AML-193 (cell line): Measurements from ENCODE around the gene CYP11A1.

Experiments
- DNase-seq, 2 experiments: peaks; one replicate each; lab custom pipeline; 2025; lab: John Stamatoyannopoulos, UW

Gene CYP11A1

GRCh38 chr15:74388363-74388951, 21.0 kb upstream of the CYP11A1 start:
- no peak for DNase-seq

DNA sequence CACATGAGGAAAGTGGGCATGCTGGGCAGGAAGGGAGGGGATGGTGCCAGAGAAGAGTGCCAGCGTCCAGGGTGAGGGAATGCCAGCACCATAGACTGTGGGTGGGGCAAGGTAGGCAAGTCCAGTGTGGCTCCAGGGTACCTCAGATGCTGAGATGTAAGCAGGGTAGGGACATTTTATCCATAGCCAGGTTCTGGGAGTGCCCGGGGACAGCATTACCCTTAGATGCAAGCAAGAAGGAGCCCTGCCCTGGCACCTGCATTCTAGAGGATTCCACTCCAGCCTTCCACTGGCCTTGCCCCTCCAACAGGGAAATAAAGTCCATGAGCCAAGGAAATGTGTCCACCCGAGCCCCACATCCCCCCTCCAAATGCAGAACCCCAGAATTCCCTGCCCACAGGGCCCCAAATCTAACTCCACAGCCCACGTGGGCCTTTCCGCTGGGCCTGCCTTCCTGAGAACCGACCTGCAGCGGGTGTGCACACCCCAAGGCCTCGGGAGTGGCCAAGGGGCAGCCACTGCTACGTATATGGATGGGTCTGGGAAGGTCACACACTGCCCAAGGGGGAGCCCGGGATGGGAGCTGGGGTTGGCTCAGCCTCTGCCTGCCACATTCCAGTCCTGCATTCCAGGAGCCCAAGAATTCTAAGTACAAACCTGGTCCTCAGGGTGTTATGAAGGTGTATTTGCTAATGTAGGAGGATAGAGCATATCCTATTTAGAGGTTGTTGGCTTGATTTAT, 20.3 kb upstream of the CYP11A1 start:
- DNase-seq: no peak

DNA sequence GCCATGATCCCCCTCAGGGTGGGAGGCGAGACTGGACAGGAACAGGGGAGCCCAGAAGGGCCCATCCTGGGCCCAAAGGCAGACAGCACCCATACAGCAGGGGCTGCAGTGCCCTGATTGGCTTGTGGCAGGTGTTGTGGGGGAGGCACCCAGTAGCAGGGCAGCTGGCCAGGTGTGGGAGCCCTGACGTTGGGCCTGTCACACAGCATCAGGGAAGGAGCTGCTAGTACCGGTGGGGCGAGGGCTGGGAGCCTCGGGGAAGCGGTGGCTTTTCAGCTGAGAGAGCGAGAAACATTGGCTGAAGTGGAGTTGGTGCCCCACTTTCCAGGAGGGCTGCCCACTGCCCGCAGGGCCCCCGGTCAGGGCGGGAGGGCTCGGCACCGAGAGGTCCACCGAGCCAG, 19.7 kb upstream of the CYP11A1 start:
- DNase-seq: no peak

DNA sequence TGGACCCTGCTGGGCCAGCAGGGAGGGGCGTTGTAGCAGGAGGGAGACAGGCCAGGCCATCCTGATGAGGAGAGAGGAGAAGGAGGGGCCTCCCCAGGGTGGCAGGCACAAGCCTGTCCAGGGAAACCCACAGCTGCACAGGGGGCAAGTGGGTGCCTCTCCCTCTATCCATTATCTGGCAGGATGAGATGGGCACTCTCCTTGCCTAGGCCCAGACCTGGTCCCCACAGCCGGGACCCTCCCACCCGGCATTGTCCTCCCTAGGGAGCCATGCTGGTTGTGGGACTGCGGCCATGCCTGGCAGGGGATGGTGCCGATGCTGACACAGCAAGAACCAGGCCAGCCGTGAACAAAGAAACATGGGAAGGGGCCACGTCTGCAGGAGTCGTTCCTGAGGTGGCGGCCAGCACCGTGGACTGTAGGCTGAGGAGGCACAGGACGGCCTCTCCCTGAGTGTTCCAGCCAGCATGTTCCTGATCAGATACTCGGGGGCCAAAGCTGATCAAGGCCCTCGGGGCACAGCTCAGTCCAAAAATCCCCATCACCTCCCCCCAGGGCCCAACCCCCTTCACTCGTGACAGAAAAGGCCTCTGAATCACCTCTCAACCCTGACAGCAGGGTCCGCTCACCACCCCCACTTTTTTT, 19.2 kb upstream of the CYP11A1 start:
- no peak for DNase-seq

DNA sequence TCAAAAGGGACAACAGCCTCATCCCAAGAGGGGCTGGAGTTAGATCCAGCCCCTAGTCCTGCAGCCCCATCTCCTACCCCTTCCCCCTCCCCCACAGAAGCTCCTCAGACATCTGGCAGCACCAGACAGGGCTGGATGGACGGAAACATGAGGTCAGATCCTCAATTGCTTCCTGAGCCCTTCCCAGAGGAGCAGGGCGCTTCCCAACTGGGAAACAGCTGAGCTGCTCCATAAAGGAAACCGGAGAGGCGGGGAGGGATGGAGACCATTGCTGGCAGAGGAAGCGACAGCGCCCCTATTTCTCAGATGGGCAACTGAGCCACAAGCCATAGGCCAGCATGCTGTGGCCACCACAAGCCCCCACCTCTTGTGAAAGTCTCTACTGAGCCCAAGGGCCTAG, 18.3 kb upstream of the CYP11A1 start:
- no peak for DNase-seq

DNA sequence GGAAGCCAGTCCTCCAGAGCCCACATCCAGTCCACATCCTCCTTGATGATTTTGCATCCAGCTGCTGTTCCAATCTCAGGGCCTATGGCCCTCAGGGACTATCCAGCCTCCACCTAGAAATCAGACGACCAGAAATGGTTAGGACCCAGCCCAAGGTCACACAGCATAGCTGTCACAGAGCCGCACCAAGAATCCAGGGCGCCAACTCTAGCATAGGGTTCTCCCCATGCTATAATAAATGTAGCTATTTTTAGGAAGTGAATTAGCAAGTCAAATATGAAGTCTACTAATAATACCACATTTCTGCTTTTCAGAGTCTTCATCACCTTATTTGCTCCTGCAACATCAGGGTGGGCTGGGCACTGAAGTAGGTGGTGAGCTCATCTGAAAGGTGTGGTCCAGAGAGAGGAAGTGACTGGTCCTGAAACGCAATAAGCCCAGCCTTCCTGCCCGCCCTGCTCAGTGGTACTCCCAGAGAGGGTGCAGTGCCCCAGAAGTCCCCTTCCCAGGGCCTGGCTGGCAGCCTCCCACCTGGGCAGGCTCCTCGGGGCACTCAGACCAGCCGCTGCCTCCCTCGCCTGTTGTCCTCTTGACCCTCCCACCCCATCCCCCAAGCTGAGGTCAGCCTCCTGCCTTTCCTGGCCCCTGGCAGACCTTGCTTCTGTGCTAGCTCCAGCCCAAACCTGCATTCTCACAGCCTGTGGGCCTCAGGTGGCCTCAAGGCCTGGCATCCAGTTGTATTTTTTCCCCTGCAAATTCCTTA, 17.6 kb upstream of the CYP11A1 start:
- no peak for DNase-seq

- no peak for DNase-seq
Observed at GRCh38 chr15:74384566-74384880, 17.1 kb upstream of the CYP11A1 start.

DNA sequence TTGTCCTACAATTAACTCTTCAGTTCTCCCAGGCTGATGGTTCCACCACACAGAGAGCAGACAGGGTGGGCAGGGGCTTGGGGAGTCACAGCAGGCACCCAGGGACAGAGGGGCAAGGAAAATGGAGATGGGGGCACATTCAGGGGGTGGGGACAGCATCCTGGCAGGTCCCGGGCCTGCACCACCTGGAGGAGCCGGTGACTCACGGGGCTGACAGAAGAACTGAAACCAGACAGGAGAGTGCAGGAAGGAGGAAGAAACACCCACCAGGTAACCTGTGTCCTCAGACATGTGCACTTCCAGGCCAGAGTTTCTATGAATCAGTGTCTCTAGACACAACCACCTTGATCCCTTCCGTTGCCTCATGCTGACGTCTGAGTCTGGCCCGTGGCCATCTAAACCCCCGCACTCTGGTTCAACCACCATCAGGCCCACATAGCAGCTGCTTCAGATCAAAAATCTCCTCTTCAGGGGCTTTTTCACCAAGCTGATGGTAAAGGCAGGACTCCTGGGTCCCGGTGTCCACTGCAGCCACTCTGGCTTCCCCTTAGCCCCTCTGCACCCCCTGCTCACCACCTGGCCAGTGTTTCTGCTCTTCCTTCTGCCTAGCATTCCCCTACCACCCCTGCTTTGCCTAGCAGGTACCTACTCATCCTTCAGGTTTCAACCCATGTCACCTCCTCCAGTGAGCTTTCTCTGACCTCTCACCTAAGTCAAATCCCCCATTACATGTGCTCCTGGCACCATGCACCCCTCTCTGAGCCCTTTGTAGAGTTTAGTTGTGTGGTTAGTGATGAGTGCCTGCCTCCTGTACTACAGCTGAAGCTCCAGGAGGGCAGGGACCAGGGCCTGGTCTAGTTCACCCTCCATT, 16.5 kb upstream of the CYP11A1 start:
- DNase-seq: no peak

DNA sequence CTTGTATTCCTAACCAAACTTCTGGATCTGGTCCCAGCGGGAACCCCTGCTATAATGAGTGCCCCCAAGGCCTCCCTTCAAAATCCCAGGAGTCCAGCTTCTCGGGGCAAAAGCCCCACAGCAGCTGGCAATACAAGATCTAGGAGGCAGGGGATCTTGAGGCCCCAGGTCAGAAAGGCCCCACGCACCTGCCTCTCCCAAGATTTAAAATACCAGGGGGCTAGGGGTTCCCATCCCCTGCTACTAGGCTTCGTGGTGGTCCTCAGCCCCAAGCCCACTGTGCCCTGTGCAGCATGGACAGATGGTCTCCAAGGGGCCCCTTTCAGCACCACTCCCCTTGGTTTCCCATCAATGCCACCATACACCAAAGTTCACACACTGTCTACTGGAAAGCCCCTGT, 15.8 kb upstream of the CYP11A1 start:
- DNase-seq: no peak

DNA sequence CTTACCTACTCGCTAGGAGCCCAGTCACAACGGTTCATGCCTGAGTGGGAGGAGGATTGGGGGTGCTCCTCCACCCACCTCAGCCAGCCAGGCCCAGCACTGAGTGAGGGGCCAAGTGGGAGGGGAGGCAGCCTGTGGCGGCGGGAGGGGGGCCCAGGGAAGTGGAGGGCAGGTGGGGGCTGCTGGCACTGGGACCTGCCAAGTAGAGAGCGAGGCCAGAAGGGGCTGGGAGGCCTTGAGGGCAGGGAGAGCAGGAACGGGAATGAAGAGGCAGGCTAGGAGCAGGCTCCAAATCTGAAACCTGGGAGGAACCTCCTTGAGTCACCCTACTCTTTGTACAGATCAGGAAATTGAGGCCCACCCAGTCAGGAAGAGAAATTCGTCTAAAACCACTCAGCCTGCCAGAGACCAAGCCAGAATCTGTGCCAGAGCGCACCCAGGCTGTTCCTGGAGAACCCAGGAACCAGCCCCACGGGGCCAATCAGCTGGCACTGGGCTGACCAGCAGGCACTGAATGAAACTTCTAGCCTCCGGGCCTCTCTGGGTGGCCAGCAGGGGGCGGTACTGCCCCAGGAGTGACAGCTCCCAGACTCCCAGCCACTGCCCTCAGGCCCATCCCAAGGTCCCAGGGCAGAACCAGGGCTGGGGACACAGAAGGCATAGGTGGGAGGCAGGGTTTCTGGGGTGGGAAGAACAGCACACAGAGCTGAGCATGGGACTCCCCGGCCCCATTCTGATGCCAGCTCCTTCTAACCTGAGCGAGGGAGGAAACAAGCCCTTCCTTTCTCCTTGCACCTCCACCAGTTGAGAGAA, 14.8 kb upstream of the CYP11A1 start:
- DNase-seq: peak; percentile 61

GRCh38 chr15:74381481-74381880, 14.0 kb upstream of the CYP11A1 start:
- no peak for DNase-seq

DNA sequence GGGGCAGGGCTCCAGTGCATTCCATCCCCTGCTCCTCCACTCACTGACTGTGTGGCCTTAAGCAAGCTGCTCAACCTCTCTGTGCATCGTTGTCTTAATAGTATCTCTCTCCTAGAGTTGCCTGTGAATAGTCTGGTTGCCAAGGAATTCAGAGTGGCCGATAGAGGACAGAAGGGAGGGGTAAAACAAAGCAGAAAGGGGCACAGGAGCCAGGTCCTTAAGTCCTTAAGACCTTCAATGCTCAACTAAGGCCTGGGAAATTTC, 13.7 kb upstream of the CYP11A1 start:
- no peak for DNase-seq

DNA sequence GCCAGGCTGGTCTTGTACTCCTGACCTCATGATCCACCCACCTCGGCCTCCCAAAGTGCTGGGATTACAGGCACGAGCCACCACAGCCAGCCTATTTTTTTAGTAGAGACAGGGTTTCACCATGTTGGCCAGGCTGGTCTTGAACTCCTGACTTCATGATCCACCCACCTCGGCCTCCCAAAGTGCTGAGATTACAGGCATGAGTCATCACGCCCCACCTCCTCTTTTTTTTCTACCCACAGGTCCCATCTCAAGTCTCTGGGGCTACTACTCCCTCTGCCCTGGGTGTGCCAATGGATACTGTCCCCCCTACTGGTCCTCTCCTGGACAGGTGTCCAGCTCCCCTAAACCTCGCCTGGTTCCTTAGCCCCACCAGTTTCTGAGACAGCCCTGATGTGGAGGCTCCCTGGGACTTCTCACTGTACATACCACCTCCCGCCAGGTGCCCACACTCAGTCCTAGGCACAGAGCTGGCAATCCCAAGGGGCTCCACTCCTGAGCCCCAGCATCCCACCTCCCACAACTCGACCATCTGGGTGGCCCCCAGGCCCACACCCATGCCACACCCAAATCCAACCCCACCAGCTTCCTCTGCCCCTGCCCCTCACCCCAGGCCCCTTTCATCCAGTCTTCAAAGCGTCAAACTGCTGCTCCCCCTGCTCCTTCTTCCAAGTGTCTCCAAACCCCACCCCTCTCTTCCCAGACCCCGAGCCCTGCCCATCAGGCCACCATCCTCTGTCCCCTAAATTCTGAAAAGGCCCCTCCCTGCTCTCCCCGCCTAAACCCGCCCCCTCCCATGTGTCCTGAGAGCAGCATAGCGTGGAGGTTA, 13.1 kb upstream of the CYP11A1 start:
- no peak for DNase-seq

- DNase-seq: no peak
Observed at GRCh38 chr15:74378848-74379247, 11.4 kb upstream of the CYP11A1 start.

- no peak for DNase-seq
Observed at GRCh38 chr15:74377831-74378766, 10.7 kb upstream of the CYP11A1 start.

GRCh38 chr15:74376825-74377581, 9.6 kb upstream of the CYP11A1 start:
- DNase-seq: no peak

DNA sequence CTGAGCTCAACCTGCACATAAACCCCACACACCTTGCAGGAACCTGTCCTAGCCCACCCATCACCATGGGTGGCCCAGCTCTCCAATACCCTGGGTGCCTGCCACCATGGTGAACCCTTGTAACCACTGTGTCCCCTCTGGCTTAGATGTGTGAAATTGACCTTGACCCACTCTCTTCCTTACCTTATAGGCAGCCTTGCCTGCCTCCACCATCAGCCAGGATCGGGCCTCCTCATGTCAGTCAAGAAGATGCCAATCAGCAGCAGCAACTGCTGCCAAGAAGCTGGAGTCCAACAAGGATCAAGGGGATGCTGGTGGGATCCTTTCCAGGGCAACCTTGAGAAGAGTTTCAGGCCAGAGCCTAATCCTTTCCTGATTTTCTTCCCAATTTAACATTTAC, 8.8 kb upstream of the CYP11A1 start:
- DNase-seq: no peak

DNA sequence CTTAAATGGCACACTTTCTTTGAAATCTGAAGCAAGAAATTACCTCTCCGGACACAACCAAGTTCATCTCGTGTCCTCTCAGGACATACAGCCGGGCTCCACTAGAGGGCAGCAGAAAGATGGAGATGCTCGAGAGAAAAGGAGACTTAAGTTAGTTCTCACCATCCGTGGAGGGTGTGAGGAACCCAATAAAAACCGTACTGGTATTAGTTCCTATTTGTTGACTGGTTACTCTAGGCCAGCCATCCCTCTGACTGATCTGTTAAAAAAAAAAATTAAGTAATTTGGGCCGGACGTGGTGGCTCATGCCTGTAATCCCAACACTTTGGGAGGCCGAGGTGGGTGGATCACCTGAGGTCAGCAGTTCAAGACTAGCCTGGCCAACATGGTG, 7.9 kb upstream of the CYP11A1 start:
- DNase-seq: peak; percentile 70 to 75
